GM23338 (cell line): ENCODE data around the gene CD2. TPM values are rescaled to one million over a fixed set of nuclear protein-coding genes. Genes with fewer than 3 reads are reported as not detected.

Source experiments
- ATAC-seq: fragments of 200-7000 bp; cut with Tn5 transposase; 3 replicates; pipeline ENCODE4 v1.9.1; 2020
- DNase-seq: peaks from one replicate; pipeline ENCODE4 v3.0.0-alpha.2; 2015; ENCODE audit warnings: low spot score
- H2AFZ ChIP-seq: fragments of 200-600 bp; sonication (generic); 2 replicates; pipeline ENCODE4 v1.8.0; 2016; ENCODE audit warnings: antibody characterized with exemption, mild to moderate bottlenecking, moderate library complexity
- H3F3A ChIP-seq: fragments of 200-600 bp; sonication (generic); replicated peaks from 2 replicates; pipeline ENCODE4 v1.8.0; 2017; ENCODE audit warnings: antibody characterized with exemption, mixed run types, low read depth
- H3K27ac ChIP-seq: fragments of 200-600 bp; sonication (generic); 2 replicates; pipeline ENCODE4 v1.6.1; 2016; ENCODE audit warnings: low read depth
- H3K27me3 ChIP-seq: fragments of 200-600 bp; sonication (generic); 2 replicates; pipeline ENCODE4 v1.8.0; 2016; ENCODE audit warnings: mild to moderate bottlenecking, mixed run types, moderate library complexity; ENCODE audit not compliant: insufficient read depth
- H3K36me3 ChIP-seq: fragments of 200-600 bp; sonication (generic); 2 replicates; pipeline ENCODE4 v1.8.0; 2016; ENCODE audit warnings: mild to moderate bottlenecking; ENCODE audit not compliant: insufficient read depth
- H3K4me1 ChIP-seq: fragments of 200-600 bp; sonication (generic); 2 replicates; pipeline ENCODE4 v1.8.0; 2016; ENCODE audit warnings: mild to moderate bottlenecking, moderate library complexity; ENCODE audit not compliant: insufficient read depth
- H3K4me2 ChIP-seq: fragments of 200-600 bp; sonication (generic); 2 replicates; pipeline ENCODE4 v1.7.1; 2017; ENCODE audit warnings: mixed run types
- H3K4me3 ChIP-seq: fragments of 200-600 bp; sonication (generic); 2 replicates; pipeline ENCODE4 v1.6.1; 2016; ENCODE audit warnings: mixed run types
- H3K79me2 ChIP-seq: fragments of 200-600 bp; sonication (generic); replicated peaks from 2 replicates; pipeline ENCODE4 v1.8.0; 2017; ENCODE audit warnings: mild to moderate bottlenecking; ENCODE audit not compliant: insufficient read depth
- H3K9me2 ChIP-seq: fragments of 200-600 bp; sonication (generic); 2 replicates; pipeline ENCODE4 v1.8.0; 2017; ENCODE audit not compliant: insufficient read depth
- H4K20me1 ChIP-seq: fragments of 200-600 bp; sonication (generic); replicated peaks from 2 replicates; pipeline ENCODE4 v1.8.0; 2017; ENCODE audit warnings: mild to moderate bottlenecking; ENCODE audit not compliant: insufficient read depth
- H3K27ac Mint-ChIP-seq: 2 replicates; pipeline ENCODE4 v1.8.0; 2020; ENCODE audit warnings: inconsistent platforms, mild to moderate bottlenecking, moderate library complexity, mixed read lengths
- H3K27me3 Mint-ChIP-seq: 3 replicates; pipeline ENCODE4 v1.8.0; 2022; ENCODE audit warnings: low read depth, mild to moderate bottlenecking, moderate library complexity, mixed read lengths, inconsistent platforms; ENCODE audit not compliant: insufficient read depth, poor library complexity
- H3K36me3 Mint-ChIP-seq: 3 replicates; pipeline ENCODE4 v1.8.0; 2021; ENCODE audit warnings: low read depth, mild to moderate bottlenecking, inconsistent platforms, moderate library complexity, mixed read lengths
- H3K4me1 Mint-ChIP-seq: 3 replicates; pipeline ENCODE4 v1.8.0; 2020; ENCODE audit warnings: mild to moderate bottlenecking, inconsistent platforms, mixed read lengths
- H3K4me3 Mint-ChIP-seq: 3 replicates; pipeline ENCODE4 v1.8.0; 2021; ENCODE audit warnings: moderate library complexity, mild to moderate bottlenecking, inconsistent platforms, mixed read lengths
- H3K9me3 Mint-ChIP-seq: 3 replicates; pipeline ENCODE4 v1.8.0; 2020; ENCODE audit warnings: moderate library complexity, mild to moderate bottlenecking, inconsistent platforms, mixed read lengths
- CREB1 ChIP-seq: fragments of 250-450 bp; sonication (Bioruptor Pico); IDR thresholded peaks from 2 replicates; pipeline ENCODE4 v1.5.0; 2020; ENCODE audit warnings: low read depth, mild to moderate bottlenecking, moderate library complexity
- EZH2 ChIP-seq: fragments of 200-600 bp; sonication (generic); IDR thresholded peaks from one replicate; pipeline ENCODE4 v1.8.0; 2017; ENCODE audit warnings: antibody characterized with exemption, mild to moderate bottlenecking, low read depth; ENCODE audit not compliant: unreplicated experiment
- JUNB ChIP-seq: IDR thresholded peaks from one replicate; pipeline ENCODE4 v1.6.1; 2016; ENCODE audit warnings: antibody characterized with exemption; ENCODE audit not compliant: unreplicated experiment
- NANOG ChIP-seq: IDR thresholded peaks from 2 replicates; pipeline ENCODE4 v1.6.1; 2016; ENCODE audit warnings: antibody characterized with exemption, borderline replicate concordance
- POLR2AphosphoS5 ChIP-seq: IDR thresholded peaks from 2 replicates; pipeline ENCODE4 v1.6.1; 2016; ENCODE audit warnings: antibody characterized with exemption, low read depth
- STAT1 ChIP-seq: IDR thresholded peaks from one replicate; pipeline ENCODE4 v1.6.1; 2016; ENCODE audit warnings: antibody characterized with exemption; ENCODE audit not compliant: unreplicated experiment
- ZNF114 ChIP-seq: fragments of 250-450 bp; sonication (Bioruptor Pico); IDR thresholded peaks from 2 replicates; pipeline ENCODE4 v1.5.0; 2020; ENCODE audit warnings: mild to moderate bottlenecking, moderate library complexity
- ZNF331 ChIP-seq: fragments of 250-450 bp; sonication (Bioruptor Pico); IDR thresholded peaks from 2 replicates; pipeline ENCODE4 v1.5.0; 2020; ENCODE audit warnings: low read depth, mild to moderate bottlenecking, moderate library complexity
- polyA plus RNA-seq: library from polyadenylated mRNA; unstranded; fragments of >200 nt; fragmentation: Nextera tagmentation; extraction: Ambion mirVana; gene quantifications from 2 replicates; pipeline ENCODE4 v1.2.1, GENCODE V29; 2016
- total RNA-seq: library from RNA; depleted of rRNA; stranded (reverse); fragments of >200 nt; shearing (Covaris generic); gene quantifications from 2 replicates; pipeline ENCODE4 v1.2.3, GENCODE V29; 2014
- TF ChIP-seq, protein P1 (sequence below), 2 experiments: fragments of 200-600 bp in 1 of 2; sonication (generic) in 1 of 2; conservative IDR thresholded peaks; 2 replicates each; pipeline versions ENCODE4 v1.5.1 to v1.6.1; 2016 to 2017; ENCODE audit warnings: antibody characterized with exemption in 2 of 2, low read depth in 2 of 2, mild to moderate bottlenecking in 2 of 2, moderate library complexity in 1 of 2
- TF ChIP-seq, protein P2 (sequence below): fragments of 250-450 bp; sonication (Bioruptor Pico); IDR thresholded peaks from 2 replicates; pipeline ENCODE4 v1.5.0; 2020; ENCODE audit warnings: mild to moderate bottlenecking, moderate library complexity
- TF ChIP-seq, protein P3 (sequence below): IDR thresholded peaks from 2 replicates; pipeline ENCODE4 v1.6.1; 2016; ENCODE audit warnings: antibody characterized with exemption
- TF ChIP-seq, protein P4 (sequence below): IDR thresholded peaks from one replicate; pipeline ENCODE4 v1.6.1; 2018; ENCODE audit warnings: antibody characterized with exemption; ENCODE audit not compliant: unreplicated experiment

CD2 gene
- total and polyA plus RNA-seq, 2 experiments from 2014 or later: not detected

DNA sequence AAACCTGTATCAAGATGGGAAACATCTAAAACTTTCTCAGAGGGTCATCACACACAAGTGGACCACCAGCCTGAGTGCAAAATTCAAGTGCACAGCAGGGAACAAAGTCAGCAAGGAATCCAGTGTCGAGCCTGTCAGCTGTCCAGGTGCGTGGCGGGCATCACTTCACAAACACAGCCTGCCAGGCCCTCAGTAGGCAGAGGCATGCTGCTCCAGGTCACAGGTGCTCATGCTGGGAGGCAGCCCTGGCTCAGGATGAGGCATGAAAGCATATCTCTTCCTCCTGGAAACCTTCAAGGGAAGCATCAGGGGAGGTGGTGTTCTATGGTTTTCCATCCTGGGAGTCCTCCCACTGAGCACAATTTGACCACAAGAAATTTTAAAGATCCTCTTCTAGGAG is 6.3 kb downstream of the CD2 start (continued):
- TF ChIP-seq POLR2AphosphoS5 (no peak), STAT1 (no peak), ZNF331 (CRISPR knock-in tag) (no peak), JUNB (no peak)

DNA sequence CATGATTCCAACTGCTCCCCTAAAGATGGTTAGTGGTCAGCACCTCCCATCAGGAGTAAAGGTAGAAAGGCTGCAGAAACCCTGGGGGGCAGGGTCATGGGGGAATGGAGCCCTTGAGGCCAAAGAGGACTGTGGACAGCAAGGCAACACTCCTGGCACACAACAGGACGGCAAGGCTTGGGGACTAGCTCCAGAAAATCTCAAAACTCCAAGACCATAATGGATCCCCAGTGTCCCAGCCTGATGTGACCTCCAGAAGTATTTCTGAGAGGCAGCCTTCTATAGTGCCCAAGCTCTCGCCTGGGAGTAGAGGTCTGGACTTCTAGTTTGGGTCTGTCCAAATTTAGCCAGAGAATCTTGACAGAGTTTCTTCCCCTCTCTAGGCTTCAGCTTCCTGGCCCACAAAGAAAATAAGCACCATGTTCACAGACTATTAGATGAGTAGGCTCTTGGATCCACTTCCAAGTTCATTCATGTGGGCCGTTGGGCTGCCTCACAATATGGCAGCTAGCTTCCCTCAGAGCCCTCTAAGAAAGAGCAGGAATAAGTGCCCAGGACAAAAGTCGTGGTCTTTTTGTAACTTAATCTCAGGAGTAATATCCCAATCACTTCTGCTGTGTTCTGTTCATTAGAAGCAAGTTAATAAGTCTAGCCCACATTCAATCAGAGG is 6.9 kb downstream of the CD2 start:
- no peaks in the 10 kb centered on the region for H3K36me3 ChIP-seq
- DNase-seq (no peak), ATAC-seq (no peak)
- H3K36me3 Mint-ChIP-seq: no peaks in the 10 kb centered on the region
- H3F3A ChIP-seq: no peaks in the 10 kb centered on the region
- no peak overlapping the region for H2AFZ ChIP-seq
- peaks cover 7% of the 10 kb centered on the region; the same call in 1 of the 2 replicates for H3K9me2 ChIP-seq
- H3K27ac ChIP-seq: no peak overlapping the region
- no peak overlapping the region for H3K27ac Mint-ChIP-seq
- H3K27me3 ChIP-seq: no peaks in the 10 kb centered on the region
- H3K9me3 Mint-ChIP-seq: no peaks in the 10 kb centered on the region; the same call in 1 of the 3 replicates
- no peaks in the 10 kb centered on the region for H4K20me1 ChIP-seq
- H3K27me3 Mint-ChIP-seq: peaks cover 2% of the 10 kb centered on the region
- H3K4me1 ChIP-seq: no peaks in the 10 kb centered on the region
- H3K4me3 Mint-ChIP-seq: no peak overlapping the region
- H3K79me2 ChIP-seq: no peaks in the 10 kb centered on the region
- H3K4me2 ChIP-seq: no peak overlapping the region
- H3K4me1 Mint-ChIP-seq: peaks cover 4% of the 10 kb centered on the region
- H3K4me3 ChIP-seq: no peak overlapping the region
- TF ChIP-seq EZH2 (no peak), CREB1 (no peak), ZNF114 (no peak), STAT1 (no peak), NANOG (no peak), POLR2AphosphoS5 (no peak), ZNF331 (CRISPR knock-in tag) (no peak)
- TF ChIP-seq, protein P1, sequence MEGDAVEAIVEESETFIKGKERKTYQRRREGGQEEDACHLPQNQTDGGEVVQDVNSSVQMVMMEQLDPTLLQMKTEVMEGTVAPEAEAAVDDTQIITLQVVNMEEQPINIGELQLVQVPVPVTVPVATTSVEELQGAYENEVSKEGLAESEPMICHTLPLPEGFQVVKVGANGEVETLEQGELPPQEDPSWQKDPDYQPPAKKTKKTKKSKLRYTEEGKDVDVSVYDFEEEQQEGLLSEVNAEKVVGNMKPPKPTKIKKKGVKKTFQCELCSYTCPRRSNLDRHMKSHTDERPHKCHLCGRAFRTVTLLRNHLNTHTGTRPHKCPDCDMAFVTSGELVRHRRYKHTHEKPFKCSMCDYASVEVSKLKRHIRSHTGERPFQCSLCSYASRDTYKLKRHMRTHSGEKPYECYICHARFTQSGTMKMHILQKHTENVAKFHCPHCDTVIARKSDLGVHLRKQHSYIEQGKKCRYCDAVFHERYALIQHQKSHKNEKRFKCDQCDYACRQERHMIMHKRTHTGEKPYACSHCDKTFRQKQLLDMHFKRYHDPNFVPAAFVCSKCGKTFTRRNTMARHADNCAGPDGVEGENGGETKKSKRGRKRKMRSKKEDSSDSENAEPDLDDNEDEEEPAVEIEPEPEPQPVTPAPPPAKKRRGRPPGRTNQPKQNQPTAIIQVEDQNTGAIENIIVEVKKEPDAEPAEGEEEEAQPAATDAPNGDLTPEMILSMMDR (conservative IDR thresholded peaks at IDR 0.05; ENCODE audit: low read depth in 2 of 2): no peak
- TF ChIP-seq, protein P2, sequence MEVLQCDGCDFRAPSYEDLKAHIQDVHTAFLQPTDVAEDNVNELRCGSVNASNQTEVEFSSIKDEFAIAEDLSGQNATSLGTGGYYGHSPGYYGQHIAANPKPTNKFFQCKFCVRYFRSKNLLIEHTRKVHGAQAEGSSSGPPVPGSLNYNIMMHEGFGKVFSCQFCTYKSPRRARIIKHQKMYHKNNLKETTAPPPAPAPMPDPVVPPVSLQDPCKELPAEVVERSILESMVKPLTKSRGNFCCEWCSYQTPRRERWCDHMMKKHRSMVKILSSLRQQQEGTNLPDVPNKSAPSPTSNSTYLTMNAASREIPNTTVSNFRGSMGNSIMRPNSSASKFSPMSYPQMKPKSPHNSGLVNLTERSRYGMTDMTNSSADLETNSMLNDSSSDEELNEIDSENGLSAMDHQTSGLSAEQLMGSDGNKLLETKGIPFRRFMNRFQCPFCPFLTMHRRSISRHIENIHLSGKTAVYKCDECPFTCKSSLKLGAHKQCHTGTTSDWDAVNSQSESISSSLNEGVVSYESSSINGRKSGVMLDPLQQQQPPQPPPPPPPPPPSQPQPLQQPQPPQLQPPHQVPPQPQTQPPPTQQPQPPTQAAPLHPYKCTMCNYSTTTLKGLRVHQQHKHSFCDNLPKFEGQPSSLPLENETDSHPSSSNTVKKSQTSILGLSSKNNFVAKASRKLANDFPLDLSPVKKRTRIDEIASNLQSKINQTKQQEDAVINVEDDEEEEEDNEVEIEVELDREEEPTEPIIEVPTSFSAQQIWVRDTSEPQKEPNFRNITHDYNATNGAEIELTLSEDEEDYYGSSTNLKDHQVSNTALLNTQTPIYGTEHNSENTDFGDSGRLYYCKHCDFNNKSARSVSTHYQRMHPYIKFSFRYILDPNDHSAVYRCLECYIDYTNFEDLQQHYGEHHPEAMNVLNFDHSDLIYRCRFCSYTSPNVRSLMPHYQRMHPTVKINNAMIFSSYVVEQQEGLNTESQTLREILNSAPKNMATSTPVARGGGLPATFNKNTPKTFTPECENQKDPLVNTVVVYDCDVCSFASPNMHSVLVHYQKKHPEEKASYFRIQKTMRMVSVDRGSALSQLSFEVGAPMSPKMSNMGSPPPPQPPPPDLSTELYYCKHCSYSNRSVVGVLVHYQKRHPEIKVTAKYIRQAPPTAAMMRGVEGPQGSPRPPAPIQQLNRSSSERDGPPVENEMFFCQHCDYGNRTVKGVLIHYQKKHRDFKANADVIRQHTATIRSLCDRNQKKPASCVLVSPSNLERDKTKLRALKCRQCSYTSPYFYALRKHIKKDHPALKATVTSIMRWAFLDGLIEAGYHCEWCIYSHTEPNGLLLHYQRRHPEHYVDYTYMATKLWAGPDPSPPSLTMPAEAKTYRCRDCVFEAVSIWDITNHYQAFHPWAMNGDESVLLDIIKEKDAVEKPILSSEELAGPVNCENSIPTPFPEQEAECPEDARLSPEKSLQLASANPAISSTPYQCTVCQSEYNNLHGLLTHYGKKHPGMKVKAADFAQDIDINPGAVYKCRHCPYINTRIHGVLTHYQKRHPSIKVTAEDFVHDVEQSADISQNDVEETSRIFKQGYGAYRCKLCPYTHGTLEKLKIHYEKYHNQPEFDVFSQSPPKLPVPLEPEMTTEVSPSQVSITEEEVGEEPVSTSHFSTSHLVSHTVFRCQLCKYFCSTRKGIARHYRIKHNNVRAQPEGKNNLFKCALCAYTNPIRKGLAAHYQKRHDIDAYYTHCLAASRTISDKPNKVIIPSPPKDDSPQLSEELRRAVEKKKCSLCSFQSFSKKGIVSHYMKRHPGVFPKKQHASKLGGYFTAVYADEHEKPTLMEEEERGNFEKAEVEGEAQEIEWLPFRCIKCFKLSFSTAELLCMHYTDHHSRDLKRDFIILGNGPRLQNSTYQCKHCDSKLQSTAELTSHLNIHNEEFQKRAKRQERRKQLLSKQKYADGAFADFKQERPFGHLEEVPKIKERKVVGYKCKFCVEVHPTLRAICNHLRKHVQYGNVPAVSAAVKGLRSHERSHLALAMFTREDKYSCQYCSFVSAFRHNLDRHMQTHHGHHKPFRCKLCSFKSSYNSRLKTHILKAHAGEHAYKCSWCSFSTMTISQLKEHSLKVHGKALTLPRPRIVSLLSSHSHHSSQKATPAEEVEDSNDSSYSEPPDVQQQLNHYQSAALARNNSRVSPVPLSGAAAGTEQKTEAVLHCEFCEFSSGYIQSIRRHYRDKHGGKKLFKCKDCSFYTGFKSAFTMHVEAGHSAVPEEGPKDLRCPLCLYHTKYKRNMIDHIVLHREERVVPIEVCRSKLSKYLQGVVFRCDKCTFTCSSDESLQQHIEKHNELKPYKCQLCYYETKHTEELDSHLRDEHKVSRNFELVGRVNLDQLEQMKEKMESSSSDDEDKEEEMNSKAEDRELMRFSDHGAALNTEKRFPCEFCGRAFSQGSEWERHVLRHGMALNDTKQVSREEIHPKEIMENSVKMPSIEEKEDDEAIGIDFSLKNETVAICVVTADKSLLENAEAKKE: no peak
- TF ChIP-seq, protein P3, sequence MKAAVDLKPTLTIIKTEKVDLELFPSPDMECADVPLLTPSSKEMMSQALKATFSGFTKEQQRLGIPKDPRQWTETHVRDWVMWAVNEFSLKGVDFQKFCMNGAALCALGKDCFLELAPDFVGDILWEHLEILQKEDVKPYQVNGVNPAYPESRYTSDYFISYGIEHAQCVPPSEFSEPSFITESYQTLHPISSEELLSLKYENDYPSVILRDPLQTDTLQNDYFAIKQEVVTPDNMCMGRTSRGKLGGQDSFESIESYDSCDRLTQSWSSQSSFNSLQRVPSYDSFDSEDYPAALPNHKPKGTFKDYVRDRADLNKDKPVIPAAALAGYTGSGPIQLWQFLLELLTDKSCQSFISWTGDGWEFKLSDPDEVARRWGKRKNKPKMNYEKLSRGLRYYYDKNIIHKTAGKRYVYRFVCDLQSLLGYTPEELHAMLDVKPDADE: no peak
- TF ChIP-seq, protein P4, sequence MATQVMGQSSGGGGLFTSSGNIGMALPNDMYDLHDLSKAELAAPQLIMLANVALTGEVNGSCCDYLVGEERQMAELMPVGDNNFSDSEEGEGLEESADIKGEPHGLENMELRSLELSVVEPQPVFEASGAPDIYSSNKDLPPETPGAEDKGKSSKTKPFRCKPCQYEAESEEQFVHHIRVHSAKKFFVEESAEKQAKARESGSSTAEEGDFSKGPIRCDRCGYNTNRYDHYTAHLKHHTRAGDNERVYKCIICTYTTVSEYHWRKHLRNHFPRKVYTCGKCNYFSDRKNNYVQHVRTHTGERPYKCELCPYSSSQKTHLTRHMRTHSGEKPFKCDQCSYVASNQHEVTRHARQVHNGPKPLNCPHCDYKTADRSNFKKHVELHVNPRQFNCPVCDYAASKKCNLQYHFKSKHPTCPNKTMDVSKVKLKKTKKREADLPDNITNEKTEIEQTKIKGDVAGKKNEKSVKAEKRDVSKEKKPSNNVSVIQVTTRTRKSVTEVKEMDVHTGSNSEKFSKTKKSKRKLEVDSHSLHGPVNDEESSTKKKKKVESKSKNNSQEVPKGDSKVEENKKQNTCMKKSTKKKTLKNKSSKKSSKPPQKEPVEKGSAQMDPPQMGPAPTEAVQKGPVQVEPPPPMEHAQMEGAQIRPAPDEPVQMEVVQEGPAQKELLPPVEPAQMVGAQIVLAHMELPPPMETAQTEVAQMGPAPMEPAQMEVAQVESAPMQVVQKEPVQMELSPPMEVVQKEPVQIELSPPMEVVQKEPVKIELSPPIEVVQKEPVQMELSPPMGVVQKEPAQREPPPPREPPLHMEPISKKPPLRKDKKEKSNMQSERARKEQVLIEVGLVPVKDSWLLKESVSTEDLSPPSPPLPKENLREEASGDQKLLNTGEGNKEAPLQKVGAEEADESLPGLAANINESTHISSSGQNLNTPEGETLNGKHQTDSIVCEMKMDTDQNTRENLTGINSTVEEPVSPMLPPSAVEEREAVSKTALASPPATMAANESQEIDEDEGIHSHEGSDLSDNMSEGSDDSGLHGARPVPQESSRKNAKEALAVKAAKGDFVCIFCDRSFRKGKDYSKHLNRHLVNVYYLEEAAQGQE: no peak
